ENCODE results near the gene PYGB. TPM values are rescaled to one million over a fixed set of nuclear protein-coding genes. Genes with fewer than 3 reads are reported as not detected.

PYGB gene
- total RNA-seq, 3 donors from 2014 or later: 247 to 252 (median 247) TPM

DNA sequence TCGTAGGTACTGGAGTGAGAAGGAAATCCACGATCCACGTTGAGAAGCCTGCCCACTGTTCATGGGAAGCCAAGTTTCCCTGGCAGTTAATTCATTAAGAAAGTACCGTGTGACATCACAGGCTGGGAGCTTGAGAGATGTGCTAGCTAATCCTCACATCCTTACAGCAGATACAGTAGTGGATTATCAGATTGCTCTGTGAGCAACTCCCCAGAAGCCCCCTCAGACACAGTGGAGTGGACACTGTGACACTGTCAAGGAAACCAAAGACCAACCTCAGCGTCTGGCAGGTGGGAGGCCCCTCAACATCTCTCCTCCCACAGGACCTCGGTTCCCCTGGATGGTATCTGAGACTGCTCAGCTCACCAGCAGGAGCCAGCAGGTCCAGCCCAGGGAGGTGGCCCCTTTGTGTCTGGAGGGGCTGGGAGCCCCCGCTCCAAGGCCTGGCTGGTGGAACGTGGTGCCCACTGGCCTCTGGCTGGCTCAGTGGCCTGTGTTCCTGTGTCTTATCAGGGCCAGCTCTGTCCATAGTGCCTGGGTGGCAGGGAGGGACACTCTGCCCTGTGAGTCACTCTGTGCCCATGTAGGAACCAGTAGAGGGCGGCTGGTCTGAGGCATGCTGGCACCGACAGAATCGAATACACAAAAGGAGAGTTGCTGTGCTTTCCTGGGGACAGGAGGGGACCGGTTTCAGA lies 7.2 kb downstream of the PYGB start:
- DNase-seq: peak; percentile 61 to 75 (median 68)
- no peaks in the 10 kb centered on the region for H3K9me3 ChIP-seq
- H3K4me1 ChIP-seq (ENCODE audit: low read depth): peaks cover 68% of the 10 kb centered on the region
- no peak overlapping the region for H3K4me3 ChIP-seq
- no peaks in the 10 kb centered on the region for H3K36me3 ChIP-seq (ENCODE audit: low read depth)
- intact Hi-C loops (cut with DNase I, micrococcal nuclease): no loop called here
- TF ChIP-seq, protein P1, sequence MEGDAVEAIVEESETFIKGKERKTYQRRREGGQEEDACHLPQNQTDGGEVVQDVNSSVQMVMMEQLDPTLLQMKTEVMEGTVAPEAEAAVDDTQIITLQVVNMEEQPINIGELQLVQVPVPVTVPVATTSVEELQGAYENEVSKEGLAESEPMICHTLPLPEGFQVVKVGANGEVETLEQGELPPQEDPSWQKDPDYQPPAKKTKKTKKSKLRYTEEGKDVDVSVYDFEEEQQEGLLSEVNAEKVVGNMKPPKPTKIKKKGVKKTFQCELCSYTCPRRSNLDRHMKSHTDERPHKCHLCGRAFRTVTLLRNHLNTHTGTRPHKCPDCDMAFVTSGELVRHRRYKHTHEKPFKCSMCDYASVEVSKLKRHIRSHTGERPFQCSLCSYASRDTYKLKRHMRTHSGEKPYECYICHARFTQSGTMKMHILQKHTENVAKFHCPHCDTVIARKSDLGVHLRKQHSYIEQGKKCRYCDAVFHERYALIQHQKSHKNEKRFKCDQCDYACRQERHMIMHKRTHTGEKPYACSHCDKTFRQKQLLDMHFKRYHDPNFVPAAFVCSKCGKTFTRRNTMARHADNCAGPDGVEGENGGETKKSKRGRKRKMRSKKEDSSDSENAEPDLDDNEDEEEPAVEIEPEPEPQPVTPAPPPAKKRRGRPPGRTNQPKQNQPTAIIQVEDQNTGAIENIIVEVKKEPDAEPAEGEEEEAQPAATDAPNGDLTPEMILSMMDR (IDR thresholded peaks at IDR 0.05): no peak
- ATAC-seq: peak; percentile 82

- no peak overlapping the region for H3K4me3 ChIP-seq
- no peaks in the 10 kb centered on the region for H3K9me3 ChIP-seq
- peaks cover 57% of the 10 kb centered on the region for H3K4me1 ChIP-seq (ENCODE audit: low read depth)
- TF ChIP-seq, protein P1 (IDR thresholded peaks at IDR 0.05): no peak
- ATAC-seq (no peak), DNase-seq (no peak)
- no peaks in the 10 kb centered on the region for H3K36me3 ChIP-seq (ENCODE audit: low read depth)
- intact Hi-C loops (cut with DNase I, micrococcal nuclease): no loop called here
Measured at GRCh38 chr20:25256226-25256859, 8.5 kb downstream of the PYGB start.

DNA sequence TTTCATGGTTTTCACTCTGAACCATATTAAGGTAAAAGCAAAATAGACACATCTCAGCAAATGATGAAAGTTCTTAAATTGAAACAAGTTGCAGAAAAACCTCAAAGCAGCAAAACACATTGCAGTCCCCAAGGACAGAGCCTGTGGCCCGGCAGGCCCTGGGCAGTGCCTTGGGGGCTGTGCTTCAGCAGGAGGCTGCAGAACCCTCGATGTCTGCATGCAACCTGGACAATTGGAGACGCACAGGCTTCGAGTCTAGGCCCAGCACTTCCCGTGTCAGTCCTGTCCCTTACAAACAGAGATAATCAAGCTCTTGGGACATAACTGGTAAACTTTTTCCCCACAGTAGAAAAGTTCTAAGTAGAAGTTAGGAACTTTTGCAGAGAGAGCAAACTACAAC lies 9.2 kb downstream of the PYGB start:
- H3K9me3 ChIP-seq: no peaks in the 10 kb centered on the region
- peaks cover 49% of the 10 kb centered on the region for H3K4me1 ChIP-seq (ENCODE audit: low read depth)
- no peaks in the 10 kb centered on the region for H3K36me3 ChIP-seq (ENCODE audit: low read depth)
- ATAC-seq: no peak
- TF ChIP-seq, protein P1 (IDR thresholded peaks at IDR 0.05): no peak
- DNase-seq: no peak
- H3K4me3 ChIP-seq: no peak overlapping the region
- intact Hi-C loops (cut with DNase I, micrococcal nuclease): no loop called here

- TF ChIP-seq, protein P1 (IDR thresholded peaks at IDR 0.05): no peak
- Histone ChIP-seq H3K4me1 (ENCODE audit: low read depth) (peaks cover 42% of the 10 kb centered on the region), H3K9me3 (no peaks in the 10 kb centered on the region), H3K4me3 (no peak overlapping the region), H3K36me3 (ENCODE audit: low read depth) (no peaks in the 10 kb centered on the region)
- intact Hi-C loops (cut with DNase I, micrococcal nuclease): no loop called here
- DNase-seq (no peak), ATAC-seq (peak; percentile 21)
Measured at GRCh38 chr20:25257756-25258475, 10.0 kb downstream of the PYGB start.

DNA sequence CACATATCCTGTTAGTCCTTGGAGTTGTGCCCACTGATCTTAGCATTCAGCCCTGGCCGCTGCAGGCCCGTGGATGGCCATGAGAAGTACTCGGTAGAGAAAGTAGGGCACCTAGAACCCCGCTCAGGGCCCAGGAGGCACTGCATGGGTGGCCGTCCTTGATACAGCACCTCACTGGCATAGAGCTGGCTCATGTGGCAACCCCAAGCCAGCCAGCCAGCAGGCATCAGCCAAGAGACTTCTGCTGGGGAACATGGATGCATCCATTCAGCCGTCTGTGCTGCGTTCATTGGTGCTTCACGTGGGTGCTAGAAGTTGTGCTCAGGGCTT lies 10.6 kb downstream of the PYGB start:
- intact Hi-C loops (cut with DNase I, micrococcal nuclease): no loop called here
- H3K9me3 ChIP-seq: no peaks in the 10 kb centered on the region
- no peak for ATAC-seq
- no peaks in the 10 kb centered on the region for H3K36me3 ChIP-seq (ENCODE audit: low read depth)
- H3K4me3 ChIP-seq: no peak overlapping the region
- TF ChIP-seq, protein P1 (IDR thresholded peaks at IDR 0.05): no peak
- DNase-seq: no peak
- H3K4me1 ChIP-seq (ENCODE audit: low read depth): peaks cover 37% of the 10 kb centered on the region
